Activated CD4-positive, alpha-beta T cell treated with anti-CD3 and anti-CD28 coated beads, Interleukin-2, Interleukin-4, amounts not matched to agents 100 ng/mL and 50 ng/mL, durations not matched to agents 16 hours and 8 hours (primary cell): Measurements from ENCODE around the gene DMAP1.
A peak's percentile ranks its signal among the peaks of the same experiment; 100 is the strongest.

ENCODE experiments used
- DNase-seq: peaks from one replicate; pipeline ENCODE4 v3.0.0-alpha.2; 2020; ENCODE audit warnings: low spot score

The DMAP1 gene

DNA sequence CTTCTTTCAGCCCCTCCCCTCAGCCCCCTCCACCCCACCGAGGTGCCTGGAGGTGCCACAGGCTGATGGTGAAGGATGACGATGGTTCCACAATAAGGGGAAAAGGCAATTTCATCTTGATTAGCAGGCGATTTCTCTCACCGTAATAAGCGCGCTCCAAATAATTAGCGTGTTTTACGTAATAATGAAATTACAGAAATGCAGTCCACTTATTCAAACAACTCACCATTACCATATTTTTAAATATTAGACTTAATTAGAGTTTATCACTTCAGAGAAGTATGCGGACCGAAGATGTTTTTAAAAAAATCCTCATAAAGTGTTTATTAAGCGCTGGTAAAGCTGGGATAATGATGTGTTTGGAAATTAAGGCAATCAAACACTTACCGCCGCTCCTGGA lies 14.9 kb downstream of the DMAP1 start:
- no peak for DNase-seq

DNA sequence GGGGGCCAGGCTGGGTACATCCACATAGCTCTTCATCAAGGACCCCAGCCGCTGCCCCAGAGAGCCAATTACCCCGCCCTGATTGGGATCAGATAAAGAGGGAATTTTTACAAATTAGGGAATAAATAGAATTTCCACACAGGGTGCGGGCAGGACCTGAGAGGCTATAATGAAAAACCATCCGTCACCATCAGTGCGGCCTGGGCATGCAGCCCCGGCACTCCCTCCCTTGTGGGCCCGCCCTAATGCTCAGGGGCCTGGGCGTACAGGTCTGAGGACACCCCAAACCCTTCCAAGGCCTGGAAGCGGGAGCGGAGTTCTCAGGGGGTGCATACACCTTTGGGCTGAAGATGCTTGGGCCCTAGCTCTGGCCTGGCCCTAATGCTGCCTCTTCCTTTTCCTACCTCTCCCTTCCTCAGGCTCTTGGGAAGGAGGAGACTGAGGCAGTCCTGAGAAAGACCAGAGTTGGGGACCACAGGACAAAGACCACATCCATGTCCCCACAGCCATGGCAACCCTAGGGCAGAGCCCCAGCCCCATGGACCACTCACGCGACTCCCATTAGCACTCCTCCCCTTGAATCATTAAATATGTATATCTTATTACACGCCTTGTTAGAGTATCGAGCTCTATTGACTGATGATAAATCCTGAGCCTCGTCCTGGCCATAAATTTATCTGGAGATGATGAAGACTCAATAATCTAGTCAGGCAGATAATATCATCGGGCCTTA lies 16.3 kb downstream of the DMAP1 start:
- no peak for DNase-seq

DNA sequence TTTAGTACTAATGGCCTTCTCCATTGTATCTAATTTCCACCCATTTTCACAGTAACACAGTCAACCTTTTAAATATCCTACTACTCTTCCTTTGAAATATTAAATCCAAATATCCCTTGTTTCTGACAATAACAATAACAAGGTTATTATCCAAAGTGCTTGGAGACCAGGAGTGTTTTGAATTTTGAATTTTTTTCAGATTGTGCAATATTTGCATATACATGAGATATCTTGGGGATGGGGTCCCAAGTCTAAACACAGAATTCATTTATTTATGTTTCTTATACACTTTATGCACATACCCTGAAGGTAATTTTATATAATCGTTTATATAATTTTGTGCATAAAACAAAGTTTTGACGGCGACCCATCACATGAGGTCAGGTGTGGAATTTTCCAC lies 17.5 kb downstream of the DMAP1 start:
- no peak for DNase-seq

GRCh38 chr1:44233593-44233992 lies 20.3 kb downstream of the DMAP1 start:
- no peak for DNase-seq

- DNase-seq = no peak
These were observed 22.5 kb downstream of the DMAP1 start for GRCh38 chr1:44235808-44236207.

- no peak for DNase-seq
These were observed 23.4 kb downstream of the DMAP1 start for GRCh38 chr1:44236490-44237272.

GRCh38 chr1:44237721-44238457 lies 24.6 kb downstream of the DMAP1 start:
- peak; percentile 18 for DNase-seq

DNA sequence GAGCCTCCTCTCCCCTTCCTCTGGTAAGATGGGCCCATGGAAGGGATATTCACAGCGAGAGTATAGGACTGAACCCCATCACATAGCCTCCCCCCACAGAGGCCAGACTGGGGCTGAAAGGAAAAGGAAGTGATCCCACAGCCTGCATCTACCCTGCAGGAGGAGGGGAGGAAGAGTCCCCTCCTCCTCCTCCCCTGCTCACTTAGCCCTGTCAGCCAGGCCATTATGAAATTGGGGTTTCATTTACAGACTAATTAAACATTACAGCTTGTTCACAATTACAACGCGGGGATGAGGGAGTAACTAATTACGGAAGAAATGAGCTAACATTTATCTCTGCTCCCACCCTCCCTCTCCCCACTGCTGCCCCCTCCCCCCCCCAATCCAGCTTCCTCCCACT lies 25.4 kb downstream of the DMAP1 start:
- DNase-seq = no peak

- no peak for DNase-seq
These were observed 26.2 kb downstream of the DMAP1 start for GRCh38 chr1:44239331-44239960.

DNA sequence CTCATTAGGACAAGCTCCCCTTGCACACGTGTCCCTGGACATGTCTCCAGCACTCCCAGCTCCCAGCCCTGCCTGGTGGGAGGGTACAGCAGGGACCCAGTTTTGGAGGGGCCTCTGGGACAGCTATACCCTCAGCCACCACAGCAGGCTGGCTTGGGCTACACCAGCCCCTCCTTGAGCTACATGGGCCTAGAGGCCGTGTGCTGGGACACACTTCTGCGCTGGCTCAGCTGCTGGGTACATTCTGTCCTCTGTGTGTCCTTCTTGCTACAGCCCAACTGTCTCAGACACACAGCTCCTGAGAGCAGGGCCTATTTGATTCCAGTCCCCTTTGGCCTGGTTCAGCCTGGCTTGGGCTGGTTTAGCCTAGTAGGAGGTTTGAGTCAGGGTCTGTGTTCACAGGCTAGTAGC lies 26.7 kb downstream of the DMAP1 start:
- DNase-seq = no peak

GRCh38 chr1:44240802-44241671 lies 27.8 kb downstream of the DMAP1 start:
- no peak for DNase-seq

- DNase-seq = no peak
These were observed 29.5 kb downstream of the DMAP1 start for GRCh38 chr1:44242746-44243145.

DNA sequence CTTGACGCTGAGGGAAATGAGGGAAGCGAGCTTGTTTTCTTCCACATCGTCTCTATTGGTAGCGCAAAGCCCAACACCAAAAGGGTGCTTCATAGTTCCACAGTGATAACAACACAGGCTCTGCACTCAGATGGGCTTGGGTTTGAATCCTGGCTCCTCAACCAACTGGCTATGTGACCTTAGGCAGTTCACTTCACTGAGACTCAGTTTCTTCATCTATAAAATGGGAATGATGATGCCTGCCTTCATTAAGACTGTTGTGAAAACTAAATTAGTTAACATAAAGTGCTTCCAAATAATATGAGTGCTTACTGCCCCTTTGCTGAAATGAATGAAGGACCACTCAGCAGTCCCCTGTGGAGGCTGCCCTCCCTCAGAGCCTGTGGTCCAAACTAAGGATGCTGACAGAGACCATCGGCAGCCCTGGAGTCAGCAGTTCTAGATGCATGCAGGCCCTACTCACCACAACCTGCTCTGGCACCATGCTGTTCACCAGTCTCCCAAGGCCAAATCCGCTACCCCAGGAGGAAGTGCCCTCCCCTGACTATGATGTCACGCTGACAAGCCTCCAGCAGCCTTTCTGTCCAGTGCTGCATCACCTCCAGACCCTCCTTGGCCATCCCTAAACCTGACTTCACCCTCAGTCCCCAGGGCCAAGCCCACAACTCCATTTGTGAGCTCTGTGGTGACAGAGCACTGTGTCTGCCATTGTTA lies 30.7 kb downstream of the DMAP1 start:
- DNase-seq = no peak

GRCh38 chr1:44244986-44245385 lies 31.7 kb downstream of the DMAP1 start:
- no peak for DNase-seq

DNA sequence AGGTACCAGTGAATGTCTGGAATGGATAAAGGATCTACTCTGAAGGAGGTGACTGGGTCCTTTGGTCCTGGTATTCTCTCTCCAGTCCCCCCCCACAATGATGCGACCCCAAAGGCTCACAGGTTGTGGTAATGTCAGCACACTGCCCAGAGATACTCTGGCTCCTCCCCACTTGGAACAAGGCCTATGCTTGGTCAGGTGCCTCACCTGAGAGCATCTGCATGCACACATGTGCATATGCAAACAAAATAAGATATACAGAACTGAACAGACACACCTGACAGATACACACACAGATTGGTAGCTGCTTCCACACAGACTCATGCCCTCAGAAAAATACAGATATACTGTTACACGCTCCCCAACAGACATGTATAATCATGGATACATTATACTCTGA lies 33.5 kb downstream of the DMAP1 start:
- DNase-seq = no peak

GRCh38 chr1:44249543-44249942 lies 36.3 kb downstream of the DMAP1 start:
- DNase-seq = no peak

DNA sequence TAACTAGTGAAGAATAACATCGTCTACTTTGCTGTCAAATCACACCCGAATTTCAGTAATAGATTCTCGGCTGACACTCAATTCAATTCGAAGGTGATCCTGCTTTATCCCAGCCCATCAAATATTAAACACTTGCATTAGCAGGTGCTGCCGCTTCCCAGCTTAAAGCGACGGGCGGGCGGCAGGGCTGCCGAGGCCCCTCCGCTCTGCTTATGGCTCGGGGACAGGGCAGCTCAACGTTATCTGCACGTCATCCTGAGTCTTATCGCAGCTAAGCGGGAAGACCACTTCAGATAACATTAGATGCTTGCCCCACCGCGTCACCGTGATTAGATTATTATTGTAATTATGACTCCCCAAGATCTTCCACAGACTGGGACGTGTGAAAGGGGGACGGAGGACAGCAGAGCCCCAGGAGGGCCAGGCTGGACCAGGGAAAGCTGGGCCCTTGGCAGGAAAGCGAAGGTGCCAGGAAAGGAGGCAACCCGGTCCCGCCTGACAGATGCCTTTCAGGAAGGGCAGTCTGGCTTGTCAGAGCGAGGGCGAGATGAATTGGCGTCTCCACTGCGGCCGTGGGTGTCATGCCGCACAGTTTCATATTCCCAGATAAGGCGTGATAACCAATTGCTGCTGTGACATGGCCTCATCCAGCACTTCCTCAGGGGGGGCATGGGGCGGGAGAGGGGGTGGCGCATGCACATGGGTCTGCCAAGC lies 37.0 kb downstream of the DMAP1 start:
- DNase-seq = no peak

GRCh38 chr1:44251486-44251885 lies 38.2 kb downstream of the DMAP1 start:
- no peak for DNase-seq

- no peak for DNase-seq
These were observed 38.9 kb downstream of the DMAP1 start for GRCh38 chr1:44251989-44252671.
